Inflammatory macrophage (primary cell): ENCODE data around the gene CRACDL.
A peak's percentile ranks its signal among the peaks of the same experiment; 100 is the strongest.
"Not testable (repeated sequence)": the region's sequence is repeated elsewhere in the genome, so short reads cannot be mapped to it uniquely, and the experiment has no call there.

ENCODE experiments used
- DNase-seq, 2 donors: peaks; one replicate each; pipeline ENCODE4 v3.0.0-alpha.2; 2020 to 2022

Gene CRACDL

GRCh38 chr2:98907966-98908905, 27.8 kb downstream of the CRACDL start:
- no peak for DNase-seq

GRCh38 chr2:98907385-98907784, 28.6 kb downstream of the CRACDL start:
- DNase-seq, result no peak

- no peak for DNase-seq
Observed at GRCh38 chr2:98903767-98904485, 32.1 kb downstream of the CRACDL start.

GRCh38 chr2:98903064-98903355, 33.0 kb downstream of the CRACDL start:
- DNase-seq, result no peak

GRCh38 chr2:98902209-98903063, 33.6 kb downstream of the CRACDL start:
- DNase-seq, result no peak

GRCh38 chr2:98901702-98902101, 34.3 kb downstream of the CRACDL start:
- no peak for DNase-seq

- DNase-seq, result no peak
Observed at GRCh38 chr2:98901291-98901690, 34.7 kb downstream of the CRACDL start.

GRCh38 chr2:98900721-98901120, 35.3 kb downstream of the CRACDL start:
- DNase-seq, result no peak

- DNase-seq, result not testable (repeated sequence)
Observed at GRCh38 chr2:98899703-98900078, 36.3 kb downstream of the CRACDL start.

GRCh38 chr2:98899041-98899702, 36.9 kb downstream of the CRACDL start:
- no peak for DNase-seq

GRCh38 chr2:98898423-98898841, 37.6 kb downstream of the CRACDL start:
- no peak for DNase-seq

GRCh38 chr2:98897746-98898145, 38.3 kb downstream of the CRACDL start:
- no peak for DNase-seq

GRCh38 chr2:98896944-98897343, 39.1 kb downstream of the CRACDL start:
- DNase-seq, result no peak

GRCh38 chr2:98896416-98896815, 39.6 kb downstream of the CRACDL start:
- no peak for DNase-seq

- no peak for DNase-seq
Observed at GRCh38 chr2:98895901-98896300, 40.1 kb downstream of the CRACDL start.

- DNase-seq, result no peak
Observed at GRCh38 chr2:98895221-98895620, 40.8 kb downstream of the CRACDL start.

- no peak for DNase-seq
Observed at GRCh38 chr2:98894331-98895000, 41.6 kb downstream of the CRACDL start.

GRCh38 chr2:98893911-98894321, 42.1 kb downstream of the CRACDL start:
- DNase-seq, result peak in 1 of 2 donors; percentile 26

- DNase-seq, result no peak
Observed at GRCh38 chr2:98892871-98893270, 43.2 kb downstream of the CRACDL start.

GRCh38 chr2:98891591-98891990, 44.4 kb downstream of the CRACDL start:
- no peak for DNase-seq

GRCh38 chr2:98886066-98886554, 49.9 kb downstream of the CRACDL start:
- no peak for DNase-seq

- no peak for DNase-seq
Observed at GRCh38 chr2:98884658-98885057, 51.4 kb downstream of the CRACDL start.
